HG02981 (cell line): ENCODE measurements around the gene KYAT1.

Experiments used
- ATAC-seq: cut with Tn5 transposase; IDR thresholded peaks from one replicate; pipeline ENCODE4 v1.9.1; 2021; ENCODE audit warnings: mild to moderate bottlenecking, moderate library complexity; ENCODE audit not compliant: unreplicated experiment

The KYAT1 gene

DNA sequence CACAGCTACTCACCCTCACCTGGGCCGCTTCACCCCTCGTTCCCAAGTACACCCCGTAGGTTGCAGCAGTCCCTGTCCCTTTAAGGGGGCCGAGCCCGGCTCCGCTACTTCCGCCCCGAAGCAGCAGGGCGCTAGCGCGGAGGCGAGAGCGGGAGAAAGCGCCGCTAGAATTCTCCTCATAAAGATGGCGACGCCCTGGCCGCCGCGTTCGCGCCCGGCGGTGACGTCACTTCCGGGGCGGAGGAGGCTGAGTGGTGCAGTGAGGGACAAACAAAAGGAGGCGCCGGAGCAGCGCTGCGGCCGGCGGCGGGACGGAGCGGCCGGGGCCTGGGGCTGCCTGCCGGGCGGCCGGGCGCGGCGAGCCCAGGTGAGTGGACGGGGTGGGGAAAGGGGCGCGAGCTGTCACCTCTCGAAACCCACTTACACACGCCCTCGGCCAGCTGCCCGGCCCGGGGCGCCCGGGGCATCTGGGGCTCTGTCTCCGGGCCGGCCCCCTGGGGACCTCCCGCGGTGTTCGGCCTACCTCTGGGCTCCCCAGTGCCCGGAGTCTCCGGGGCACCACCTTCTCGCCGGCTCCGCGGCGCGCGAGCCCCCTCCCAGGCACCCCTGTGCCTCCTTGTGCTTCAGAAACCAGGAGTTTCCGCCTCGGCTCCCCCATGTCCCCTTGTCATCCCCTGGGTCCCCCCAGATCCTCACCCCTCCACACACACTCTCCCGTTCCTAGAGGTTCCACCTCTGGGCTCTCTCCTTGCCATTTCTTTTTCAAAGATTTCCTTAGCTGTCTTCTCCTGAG is at the start of gene KYAT1, which contains the start of gene LRRC8A:
TSS of gene KYAT1 (minus strand) at position 67 of the 793 bp plus-strand sequence. CDS start 36,545 bp downstream, outside the sequence.
TSS of gene LRRC8A (plus strand) at position 250 of the 793 bp plus-strand sequence. CDS start 25,032 bp downstream, outside the sequence.
- peak; percentile 84 for ATAC-seq

- ATAC-seq = no peak
These were observed 47.8 kb upstream of the KYAT1 start for GRCh38 chr9:128929560-128929959.

DNA sequence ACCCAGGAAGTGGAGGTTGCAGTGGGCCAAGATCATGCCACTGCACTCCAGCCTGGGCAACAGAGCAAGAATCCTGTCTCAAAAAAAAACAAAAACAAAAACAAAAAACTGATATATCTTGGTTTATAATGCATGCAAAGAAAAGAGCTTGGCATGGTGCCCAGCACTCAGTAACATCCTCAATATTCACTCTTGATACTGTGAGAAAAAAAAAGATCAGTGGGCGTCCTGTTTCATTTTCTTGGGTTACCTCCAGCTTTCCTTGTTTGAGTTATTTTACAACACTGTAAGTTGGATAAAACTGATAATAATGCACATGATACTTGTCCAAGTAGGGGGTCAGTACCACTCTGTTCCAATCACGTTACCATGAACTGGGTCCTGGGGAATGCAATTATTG is 46.9 kb upstream of the KYAT1 start:
- no peak for ATAC-seq

DNA sequence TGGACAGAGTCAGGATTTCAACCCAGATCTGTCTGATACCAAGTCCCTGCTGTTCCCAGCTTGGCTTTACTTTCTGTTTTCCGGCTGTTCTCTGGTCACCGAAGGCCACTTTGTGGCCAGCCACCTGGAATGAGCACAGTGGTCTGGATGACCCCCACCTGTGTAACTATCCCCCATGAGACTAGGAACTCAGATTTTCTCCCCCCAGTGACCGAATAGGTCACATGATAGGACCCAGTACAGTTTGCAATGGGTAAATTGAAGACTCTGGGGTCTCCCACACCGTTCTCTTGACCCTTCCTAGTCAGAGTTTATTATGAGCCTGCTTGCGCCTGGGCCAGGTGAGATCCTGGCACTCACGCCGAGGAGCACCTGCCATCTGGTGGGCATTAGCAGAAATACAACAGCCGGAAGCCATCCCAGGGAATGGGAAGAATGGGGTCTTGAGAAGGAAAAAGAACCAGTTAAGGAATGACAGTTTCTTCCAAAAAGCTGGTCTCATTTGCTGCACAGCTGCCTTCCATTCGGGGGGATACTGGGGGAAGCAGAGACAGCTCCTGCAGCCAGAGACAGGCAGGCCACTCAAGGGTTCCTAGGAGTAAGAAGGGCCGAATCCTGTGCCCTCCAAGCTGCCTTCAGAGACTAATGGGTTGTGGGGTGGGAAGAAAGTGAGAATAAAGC is 46.1 kb upstream of the KYAT1 start:
- ATAC-seq = no peak

GRCh38 chr9:128923493-128923883 is 41.7 kb upstream of the KYAT1 start:
- ATAC-seq = no peak

DNA sequence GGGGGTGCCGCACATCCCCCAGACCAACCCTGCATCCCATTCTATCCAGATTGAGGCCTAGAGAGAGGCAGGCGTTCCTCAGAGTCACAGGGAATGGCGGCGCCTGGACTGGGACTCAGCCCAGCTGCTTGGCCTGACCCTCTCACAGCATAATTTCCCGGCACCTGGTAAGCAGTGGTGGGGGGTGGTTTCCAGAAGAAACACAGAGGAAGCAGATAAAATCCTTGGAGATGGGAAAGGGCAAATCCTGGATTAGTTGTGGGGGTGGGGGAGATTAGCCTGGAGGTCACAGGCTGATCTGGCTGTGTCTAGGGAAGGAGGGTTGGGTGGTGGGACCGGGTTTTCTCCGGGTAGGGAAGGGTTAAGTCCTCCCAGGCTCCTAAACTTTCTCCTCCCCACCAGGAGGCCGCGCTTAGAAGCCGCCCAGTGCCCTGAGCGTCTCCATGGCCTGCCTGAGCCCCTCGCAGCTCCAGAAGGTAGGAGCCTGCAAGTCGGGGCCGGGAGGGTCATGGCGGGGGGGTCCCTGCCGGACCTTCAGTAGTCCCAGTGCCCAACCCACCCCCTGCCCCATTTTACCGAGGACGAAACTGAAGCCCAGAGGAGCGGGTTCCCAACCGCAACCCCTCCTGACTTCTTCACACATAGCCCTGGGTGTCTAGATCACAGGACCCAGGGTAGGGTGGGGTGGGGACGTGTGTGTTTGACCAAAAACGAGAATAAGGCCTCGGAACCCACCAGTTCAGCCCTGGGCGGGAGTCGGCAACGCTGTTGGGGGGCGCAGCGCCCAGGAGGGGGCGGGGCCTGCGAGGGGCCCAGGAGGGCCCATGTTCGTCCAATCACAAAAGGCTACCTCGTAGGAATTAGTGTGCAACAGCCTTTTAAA is 40.4 kb upstream of the KYAT1 start:
- no peak for ATAC-seq

- ATAC-seq = no peak
These were observed 38.8 kb upstream of the KYAT1 start, which contains the start of gene PHYHD1 for GRCh38 chr9:128920381-128921058. Gene PHYHD1 (plus strand): TSS chr9:128920982. CDS start chr9:128922324, 1,342 bp downstream.

- no peak for ATAC-seq
These were observed 37.8 kb upstream of the KYAT1 start for GRCh38 chr9:128919402-128920089.

- ATAC-seq = no peak
These were observed 37.2 kb upstream of the KYAT1 start for GRCh38 chr9:128918921-128919320.

GRCh38 chr9:128917151-128917849 is 35.5 kb upstream of the KYAT1 start:
- no peak for ATAC-seq

GRCh38 chr9:128916745-128917144 is 35.0 kb upstream of the KYAT1 start:
- no peak for ATAC-seq

DNA sequence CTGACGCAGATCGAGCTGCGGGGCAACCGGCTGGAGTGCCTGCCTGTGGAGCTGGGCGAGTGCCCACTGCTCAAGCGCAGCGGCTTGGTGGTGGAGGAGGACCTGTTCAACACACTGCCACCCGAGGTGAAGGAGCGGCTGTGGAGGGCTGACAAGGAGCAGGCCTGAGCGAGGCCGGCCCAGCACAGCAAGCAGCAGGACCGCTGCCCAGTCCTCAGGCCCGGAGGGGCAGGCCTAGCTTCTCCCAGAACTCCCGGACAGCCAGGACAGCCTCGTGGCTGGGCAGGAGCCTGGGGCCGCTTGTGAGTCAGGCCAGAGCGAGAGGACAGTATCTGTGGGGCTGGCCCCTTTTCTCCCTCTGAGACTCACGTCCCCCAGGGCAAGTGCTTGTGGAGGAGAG is 34.5 kb upstream of the KYAT1 start:
- ATAC-seq = no peak

DNA sequence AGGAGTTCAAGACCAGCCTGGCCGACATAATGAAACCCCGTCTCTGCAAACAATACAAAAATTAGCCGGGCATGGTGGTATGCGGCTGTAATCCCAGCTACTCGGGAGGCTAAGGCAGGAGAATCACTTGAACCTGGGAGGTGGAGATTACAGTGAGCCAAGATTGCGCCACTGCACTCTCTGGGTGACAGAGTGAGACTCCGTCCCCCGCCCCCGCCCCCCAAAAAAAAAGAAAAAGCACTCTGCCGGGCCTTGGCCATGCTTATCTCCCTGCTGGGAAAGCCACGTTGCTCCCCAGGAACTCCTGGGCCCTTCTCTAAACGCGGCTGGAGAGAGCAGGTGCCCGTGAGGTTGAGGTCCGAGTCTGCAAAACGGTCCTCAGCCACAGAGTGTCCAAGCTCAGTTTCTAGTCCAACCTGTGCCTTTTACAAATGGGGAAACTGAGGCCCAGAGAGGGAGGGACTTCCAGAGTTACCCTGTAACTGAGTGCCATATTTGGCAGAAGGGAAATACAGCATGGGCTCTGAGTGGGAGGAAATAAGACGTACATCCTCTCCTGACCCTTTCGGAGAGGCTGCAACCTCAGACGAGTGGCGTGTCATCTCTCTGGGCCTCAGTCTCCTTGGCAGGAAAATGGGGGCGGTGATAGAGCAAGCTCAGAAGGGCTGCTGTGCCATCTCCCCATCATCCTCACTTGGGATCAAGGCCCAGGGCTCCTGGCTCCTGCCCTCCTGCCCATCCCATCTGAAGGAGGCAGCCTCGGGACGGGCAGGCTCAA is 32.4 kb upstream of the KYAT1 start:
- ATAC-seq = no peak

GRCh38 chr9:128913048-128913900 is 31.5 kb upstream of the KYAT1 start:
- no peak for ATAC-seq

DNA sequence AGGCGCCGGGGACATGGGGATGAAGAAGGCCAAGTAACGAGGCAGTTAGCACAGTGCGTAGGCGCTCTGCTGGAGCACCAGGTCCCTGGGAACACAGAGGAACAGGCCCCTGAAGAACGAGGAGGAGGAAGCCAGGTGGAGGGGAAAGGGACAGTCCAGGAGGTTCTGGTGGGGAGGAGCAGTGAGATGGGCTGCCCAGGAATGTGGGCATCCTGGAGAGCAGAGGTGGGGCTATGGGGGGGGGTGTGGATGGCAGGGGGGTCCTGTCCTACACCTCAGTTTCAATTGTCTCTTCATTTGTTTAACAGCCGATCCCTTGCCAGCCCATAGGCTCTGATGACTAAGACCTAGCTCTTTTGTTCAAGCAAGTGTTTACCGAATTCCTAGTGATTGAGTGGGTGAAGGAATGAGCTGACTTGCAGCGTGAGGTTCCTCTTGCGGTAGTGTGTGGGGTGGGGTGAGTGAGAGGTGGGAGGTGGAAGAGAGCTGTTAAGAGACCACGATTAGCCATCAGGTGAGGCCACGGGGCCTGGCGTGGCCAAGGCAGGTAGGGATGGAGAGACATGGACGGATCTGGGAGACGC is 30.6 kb upstream of the KYAT1 start:
- ATAC-seq = no peak

- no peak for ATAC-seq
These were observed 29.8 kb upstream of the KYAT1 start for GRCh38 chr9:128911529-128912035.

- no peak for ATAC-seq
These were observed 29.2 kb upstream of the KYAT1 start for GRCh38 chr9:128910906-128911305.
